ENCODE results near the gene PIP4K2A.

PIP4K2A gene

GRCh38 chr10:22626784-22627183 is 87.6 kb downstream of the PIP4K2A start:
- no peak for DNase-seq
- intact Hi-C loops (cut with DNase I), result loop anchor here (10.0 kb wide), 1 partner anchor 358 kb away; no protein-coding TSS in a partner anchor

GRCh38 chr10:22625516-22626290 is 88.7 kb downstream of the PIP4K2A start:
- peak in 1 of 10 donors; percentile 44 for DNase-seq
- intact Hi-C loops (cut with DNase I), result loop anchor here (10.0 kb wide), 1 partner anchor 359 kb away; no protein-coding TSS in a partner anchor

- intact Hi-C loops (cut with DNase I), result loop anchor here (10.0 kb wide), 1 partner anchor 360 kb away; no protein-coding TSS in a partner anchor
Measured at GRCh38 chr10:22624287-22624738, 90.1 kb downstream of the PIP4K2A start.

GRCh38 chr10:22623633-22624253 is 90.6 kb downstream of the PIP4K2A start:
- intact Hi-C loops (cut with DNase I), result loop anchor here (10.0 kb wide), 1 partner anchor 361 kb away; no protein-coding TSS in a partner anchor
- DNase-seq, result no peak

More at GRCh38 chr10:22624287-22624738, 90.1 kb downstream of the PIP4K2A start:
- DNase-seq, result no peak

GRCh38 chr10:22622242-22622806 is 92.1 kb downstream of the PIP4K2A start:
- peak in 2 of 10 donors; percentile 58 to 87 for DNase-seq
- intact Hi-C loops (cut with DNase I), result loop anchor here (10.0 kb wide), 1 partner anchor 362 kb away; no protein-coding TSS in a partner anchor

GRCh38 chr10:22621726-22622125 is 92.7 kb downstream of the PIP4K2A start:
- DNase-seq, result no peak
- intact Hi-C loops (cut with DNase I), result loop anchor here (10.0 kb wide), 1 partner anchor 363 kb away; no protein-coding TSS in a partner anchor

- intact Hi-C loops (cut with DNase I), result loop anchor here (10.0 kb wide), 1 partner anchor 364 kb away; no protein-coding TSS in a partner anchor
- no peak for DNase-seq
Measured at GRCh38 chr10:22620929-22621328, 93.4 kb downstream of the PIP4K2A start.

GRCh38 chr10:22620140-22620857 is 94.1 kb downstream of the PIP4K2A start:
- intact Hi-C loops (cut with DNase I), result loop anchor here (10.0 kb wide), 1 partner anchor 365 kb away; no protein-coding TSS in a partner anchor
- peak in 9 of 10 donors; percentile 47 to 92 (median 64) for DNase-seq

- DNase-seq, result no peak
- intact Hi-C loops (cut with DNase I), result loop anchor here (5.0 to 10.0 kb wide), 2 partner anchors 93 to 226 kb away; partner anchors contain the start of gene PIP4K2A
Measured at GRCh38 chr10:22619101-22619500, 95.3 kb downstream of the PIP4K2A start.

GRCh38 chr10:22618078-22618785 is 96.1 kb downstream of the PIP4K2A start:
- intact Hi-C loops (cut with DNase I), result loop anchor here (5.0 to 10.0 kb wide), 2 partner anchors 94 to 227 kb away; partner anchors contain the start of gene PIP4K2A

GRCh38 chr10:22617516-22617915 is 96.9 kb downstream of the PIP4K2A start:
- intact Hi-C loops (cut with DNase I), result loop anchor here (5.0 to 10.0 kb wide), 2 partner anchors 95 to 227 kb away; partner anchors contain the start of gene PIP4K2A

More at GRCh38 chr10:22618078-22618785, 96.1 kb downstream of the PIP4K2A start:
- DNase-seq, result no peak

GRCh38 chr10:22617051-22617450 is 97.3 kb downstream of the PIP4K2A start:
- intact Hi-C loops (cut with DNase I), result loop anchor here (5.0 to 10.0 kb wide), 2 partner anchors 95 to 228 kb away; partner anchors contain the start of gene PIP4K2A
- no peak for DNase-seq

More at GRCh38 chr10:22617516-22617915, 96.9 kb downstream of the PIP4K2A start:
- peak in 2 of 10 donors; percentile 53 to 89 for DNase-seq

GRCh38 chr10:22615819-22616499 is 98.4 kb downstream of the PIP4K2A start:
- peak; percentile 65 to 98 (median 87) for DNase-seq
- intact Hi-C loops (cut with DNase I), result loop anchor here (5.0 to 10.0 kb wide), 2 partner anchors 96 to 229 kb away; partner anchors contain the start of gene PIP4K2A

GRCh38 chr10:22615101-22615500 is 99.3 kb downstream of the PIP4K2A start:
- no peak for DNase-seq
- intact Hi-C loops (cut with DNase I), result loop anchor here (5.0 to 10.0 kb wide), 2 partner anchors 97 to 230 kb away; partner anchors contain the start of gene PIP4K2A

GRCh38 chr10:22613011-22613410 is 101.4 kb downstream of the PIP4K2A start:
- intact Hi-C loops (cut with DNase I), result loop anchor here (10.0 kb wide), 1 partner anchor 232 kb away; no protein-coding TSS in a partner anchor
- no peak for DNase-seq

GRCh38 chr10:22612318-22612717 is 102.1 kb downstream of the PIP4K2A start:
- DNase-seq, result peak in 1 of 10 donors; percentile 70
- intact Hi-C loops (cut with DNase I), result loop anchor here (10.0 kb wide), 1 partner anchor 232 kb away; no protein-coding TSS in a partner anchor

- intact Hi-C loops (cut with DNase I), result loop anchor here (10.0 kb wide), 1 partner anchor 233 kb away; no protein-coding TSS in a partner anchor
- DNase-seq, result no peak
Measured at GRCh38 chr10:22611425-22612115, 102.8 kb downstream of the PIP4K2A start.
